EL (cell line): ENCODE measurements around the gene SRSF10.
A peak's percentile ranks its signal among the peaks of the same experiment; 100 is the strongest.
"Not testable (repeated sequence)": the region's sequence is repeated elsewhere in the genome, so short reads cannot be mapped to it uniquely, and the experiment has no call there.

ENCODE experiments used
- DNase-seq: peaks from one replicate; pipeline ENCODE4 v3.0.0-alpha.2; 2016

Gene SRSF10

DNA sequence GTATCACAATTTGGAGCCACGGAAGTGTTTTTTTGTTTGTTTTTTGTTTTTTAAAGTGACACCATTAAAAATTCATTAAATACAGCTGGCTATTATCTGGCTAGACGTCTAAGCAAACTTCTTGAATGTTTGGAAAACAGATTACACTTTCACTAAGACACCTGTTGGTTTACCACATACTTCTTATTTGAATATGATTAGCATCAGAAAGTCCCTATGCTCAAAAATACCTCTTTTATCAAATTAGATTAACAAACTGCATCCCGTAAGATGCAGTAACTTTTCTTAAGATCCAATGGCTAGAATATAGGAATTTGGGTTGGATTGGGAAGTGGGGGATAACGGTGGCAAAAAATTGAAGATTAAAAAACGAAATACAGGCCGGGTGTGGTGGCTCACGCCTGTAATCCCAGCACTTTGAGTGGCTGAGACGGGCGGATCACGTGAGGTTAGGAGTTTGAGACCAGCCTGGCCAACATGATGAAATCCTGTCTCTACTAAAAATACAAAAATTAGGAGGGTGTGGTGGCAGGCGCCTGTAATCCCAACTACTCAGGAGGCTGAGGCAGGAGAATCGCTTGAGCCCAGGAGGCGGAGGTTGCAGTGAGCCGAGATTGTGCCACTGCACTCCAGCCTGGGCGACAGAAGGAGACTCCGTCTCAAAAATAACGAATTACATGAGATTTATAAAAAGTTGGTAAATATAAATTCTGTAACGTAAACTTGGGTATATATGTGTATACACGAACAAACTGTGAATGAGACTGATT is 21.9 kb downstream of the SRSF10 start:
- DNase-seq, result not testable (repeated sequence)

DNA sequence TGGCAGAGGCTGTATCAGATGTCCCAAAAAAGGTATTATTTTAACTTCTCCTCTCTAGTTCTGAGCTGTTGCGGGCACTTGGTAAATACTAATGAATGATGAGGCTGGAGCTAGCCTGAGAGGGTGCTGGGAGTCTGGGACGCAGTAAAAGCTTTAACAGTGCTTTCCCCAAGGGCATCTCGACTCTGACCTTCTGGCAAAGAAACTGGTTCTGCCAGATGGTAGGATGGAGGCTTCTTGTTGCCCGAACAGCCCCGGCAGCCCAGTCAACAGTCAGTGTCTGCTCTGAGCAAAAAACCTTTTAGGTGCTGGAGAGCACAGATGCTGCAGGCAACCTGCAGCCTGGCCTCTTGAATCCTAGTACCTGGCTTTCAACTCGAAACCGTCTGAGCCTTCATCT is 23.0 kb downstream of the SRSF10 start:
- DNase-seq, result no peak

DNA sequence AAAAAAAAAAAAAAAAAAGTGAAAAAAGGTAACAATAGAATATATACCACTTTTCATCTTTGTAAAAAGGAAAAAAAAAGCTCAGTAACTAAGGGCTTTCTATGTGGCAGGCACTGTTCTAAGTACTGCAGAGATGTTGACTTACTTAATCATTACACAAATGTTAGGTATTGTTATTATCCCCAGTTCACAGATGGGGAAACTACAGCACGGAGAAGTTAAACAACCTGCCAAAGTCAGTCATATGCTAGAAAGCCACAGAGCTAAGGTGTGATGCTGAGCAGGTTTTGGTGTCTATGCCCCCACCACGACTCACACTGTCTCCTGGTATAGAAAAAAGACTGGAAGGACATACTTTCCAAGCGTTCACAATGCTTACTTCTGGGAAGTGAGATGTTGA is 27.1 kb downstream of the SRSF10 start:
- DNase-seq, result no peak

- DNase-seq, result no peak
Observed at GRCh38 chr1:23947366-23947765, 32.8 kb downstream of the SRSF10 start.

DNA sequence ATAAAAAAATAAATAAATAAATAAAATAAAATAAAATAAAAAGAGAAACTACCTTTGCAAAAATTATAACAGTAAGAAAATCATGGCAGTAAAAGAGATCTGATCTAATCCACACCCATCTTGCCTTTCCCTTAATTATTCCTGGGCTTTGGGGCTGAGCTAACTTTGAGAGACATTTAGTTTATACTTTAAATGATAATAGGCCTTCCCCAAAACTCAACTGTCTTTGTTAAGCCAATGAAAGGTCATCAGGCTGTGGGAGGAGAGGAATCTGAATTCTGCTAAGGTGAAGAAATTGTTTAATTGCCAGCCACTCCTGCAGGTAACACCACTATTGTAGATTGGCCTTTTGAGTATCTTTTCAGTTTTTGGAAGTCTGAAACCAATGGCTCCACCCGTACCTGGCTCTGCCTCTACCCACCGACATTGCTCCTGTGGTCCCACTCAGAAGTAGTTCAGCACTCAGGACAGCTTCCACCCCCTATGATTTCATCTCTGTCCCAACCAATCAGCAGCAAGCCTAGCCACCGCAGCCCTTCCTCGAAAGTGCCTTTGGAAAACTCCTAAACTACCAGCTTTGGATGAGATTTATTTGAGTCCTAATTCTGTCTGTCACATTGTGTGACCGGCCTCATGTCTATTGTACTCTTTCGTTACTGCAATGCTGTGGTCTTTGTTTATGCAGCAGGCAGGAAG is 43.5 kb downstream of the SRSF10 start:
- no peak for DNase-seq

- no peak for DNase-seq
Observed at GRCh38 chr1:23931491-23931880, 48.6 kb downstream of the SRSF10 start.

DNA sequence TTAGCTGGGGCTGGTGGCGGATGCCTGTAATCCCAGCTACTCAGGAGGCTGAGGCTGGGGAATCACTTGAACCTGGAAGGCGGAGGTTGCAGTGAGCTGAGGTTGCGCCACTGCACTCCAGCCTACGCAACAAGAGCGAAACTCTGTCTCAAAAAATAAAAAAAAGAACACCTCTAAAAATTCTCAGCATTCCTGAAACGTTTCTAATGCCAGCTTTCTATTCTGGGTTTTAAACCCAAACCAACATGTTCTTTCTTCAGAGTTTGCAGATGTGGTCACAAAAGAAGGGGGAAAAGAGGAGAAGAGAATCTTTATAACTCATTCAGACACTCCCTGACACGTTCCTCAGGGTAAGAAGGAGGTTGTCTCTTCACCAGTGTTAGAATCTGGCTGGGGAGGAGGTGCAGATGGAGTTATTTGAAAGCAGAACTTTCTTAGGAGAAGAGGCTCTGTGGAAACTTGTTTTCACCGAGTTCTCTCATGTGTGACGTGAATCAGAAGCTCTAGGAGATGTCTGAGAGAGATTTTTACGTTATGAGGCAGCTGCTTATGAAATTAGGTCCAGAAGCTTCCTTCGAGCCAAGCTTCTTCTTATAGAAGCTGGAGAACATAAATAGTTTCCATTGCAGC is 49.2 kb downstream of the SRSF10 start:
- DNase-seq, result peak; percentile 40

- no peak for DNase-seq
Observed at GRCh38 chr1:23930270-23930669, 49.9 kb downstream of the SRSF10 start.

DNA sequence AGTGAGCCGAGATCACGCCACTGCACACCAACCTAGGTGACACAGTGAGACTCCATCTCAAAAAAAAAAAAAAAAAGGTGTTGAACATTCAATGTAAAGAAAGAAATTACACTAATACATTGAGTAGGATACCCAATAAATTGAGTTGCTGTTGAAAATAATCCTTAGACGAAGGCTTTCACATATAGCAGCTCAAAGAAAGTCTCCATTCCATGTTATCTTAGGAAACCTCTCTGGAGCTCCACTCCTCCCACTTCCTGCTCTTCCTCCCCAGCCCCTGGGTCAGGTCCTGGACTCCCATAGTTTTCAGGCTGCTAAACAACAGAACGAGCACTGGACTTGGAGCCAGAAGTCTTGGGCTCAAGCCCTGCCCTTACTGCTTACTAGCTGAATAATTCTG is 51.3 kb downstream of the SRSF10 start:
- DNase-seq, result no peak

GRCh38 chr1:23927097-23927496 is 53.0 kb downstream of the SRSF10 start:
- DNase-seq, result no peak

DNA sequence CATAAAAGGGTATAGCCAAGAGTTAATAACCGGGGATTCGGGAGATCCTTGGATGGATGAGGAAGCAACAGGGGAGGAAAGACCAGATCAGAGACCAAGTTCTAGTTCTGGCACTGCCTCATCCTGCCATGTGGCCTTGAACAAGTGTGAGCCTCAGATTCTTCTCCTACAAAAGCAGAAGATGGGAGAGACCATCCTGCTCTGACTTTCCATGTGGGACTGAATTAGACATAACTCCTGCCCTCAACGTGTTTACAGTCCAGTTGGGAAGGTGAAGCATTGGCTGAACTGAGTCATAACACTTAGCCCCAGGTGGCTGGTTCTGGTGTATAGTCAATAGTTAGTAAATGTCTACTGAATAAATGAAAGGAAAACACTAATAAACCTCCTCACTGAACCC is 54.8 kb downstream of the SRSF10 start:
- DNase-seq, result no peak

DNA sequence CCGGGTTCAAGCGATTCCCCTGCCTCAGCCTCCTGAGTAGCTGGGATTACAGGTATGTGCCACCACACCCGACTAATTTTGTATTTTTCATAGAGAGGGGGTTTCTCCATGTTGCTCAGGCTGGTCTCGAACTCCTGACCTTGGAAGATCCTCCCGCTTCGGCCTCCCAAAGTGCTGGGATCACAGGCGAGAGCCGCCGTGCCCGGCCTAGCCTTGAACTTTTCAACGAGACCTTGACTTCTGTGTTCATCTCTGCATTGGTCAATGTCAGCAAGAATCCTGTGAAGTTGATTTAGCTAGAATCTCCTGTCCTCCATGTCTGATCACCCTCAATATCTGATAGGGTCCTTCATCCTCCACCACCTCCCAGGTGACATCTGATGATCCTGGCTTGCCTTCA is 55.5 kb downstream of the SRSF10 start:
- no peak for DNase-seq

DNA sequence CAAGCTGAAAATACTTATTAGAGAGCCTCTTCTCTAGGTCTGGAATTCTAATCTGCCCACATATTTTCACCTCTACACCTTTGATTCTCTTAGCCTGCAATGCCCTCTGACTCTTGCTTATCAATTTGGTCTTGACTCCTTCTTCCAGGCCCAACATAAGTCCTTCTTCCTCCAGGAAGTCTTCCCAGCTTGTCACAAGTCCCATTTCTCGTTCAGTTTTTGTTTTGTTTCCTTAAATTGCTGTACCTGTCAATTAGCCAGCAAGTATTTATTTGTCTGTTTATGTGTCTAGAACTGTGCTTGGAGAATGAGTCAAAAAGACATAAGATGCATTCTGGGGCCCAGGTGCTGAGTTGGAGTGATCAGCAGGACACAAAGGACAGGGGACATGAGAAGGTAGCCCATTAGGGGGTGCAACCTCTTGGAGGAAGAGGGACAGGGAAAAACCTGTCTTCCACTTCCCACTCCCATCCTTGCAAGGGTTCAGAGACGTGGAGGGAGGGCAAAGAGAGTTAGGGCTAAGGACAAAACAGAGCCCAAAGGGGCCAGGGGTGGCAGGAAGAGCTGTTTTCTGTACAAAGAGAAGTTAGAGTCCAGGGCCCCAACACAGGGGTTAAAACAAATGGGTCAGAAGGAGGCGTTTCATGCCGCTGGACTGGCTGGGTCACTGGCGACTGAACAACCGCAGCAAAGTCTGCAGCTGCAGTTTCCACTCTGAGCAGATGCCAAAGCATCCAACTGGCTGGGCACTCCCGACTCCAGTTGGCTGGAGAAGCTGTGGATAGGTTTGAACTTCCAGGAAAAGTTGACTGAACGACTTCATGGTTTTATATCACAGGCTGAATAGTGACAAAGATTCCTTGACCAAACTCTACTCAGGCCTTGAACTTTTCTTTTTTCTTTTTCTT is 56.3 kb downstream of the SRSF10 start:
- no peak for DNase-seq

- DNase-seq, result no peak
Observed at GRCh38 chr1:23922321-23922943, 57.7 kb downstream of the SRSF10 start.

GRCh38 chr1:23916209-23917131 is 63.7 kb downstream of the SRSF10 start:
- peak; percentile 67 for DNase-seq

- DNase-seq, result no peak
Observed at GRCh38 chr1:23915466-23915865, 64.7 kb downstream of the SRSF10 start.

GRCh38 chr1:23914921-23915320 is 65.2 kb downstream of the SRSF10 start:
- no peak for DNase-seq
